ENCODE data around the gene ACE2. TPM values are rescaled to one million over a fixed set of nuclear protein-coding genes. Genes with fewer than 3 reads are reported as not detected.

Gene ACE2
- total RNA-seq, 1 experiment from 2014 or later: not detected

- H3K18ac ChIP-seq (ENCODE audit: insufficient read length, low read depth, low read length): no peak overlapping the region
- H3K79me1 ChIP-seq (ENCODE audit: insufficient read depth, low read depth, low read length, poor library complexity, severe bottlenecking): no peaks in the 10 kb centered on the region
- H3K27me3 ChIP-seq (ENCODE audit: insufficient read depth, low read length): no peaks in the 10 kb centered on the region
- no peaks in the 10 kb centered on the region for H3K23me2 ChIP-seq (ENCODE audit: insufficient read length, low read depth, low read length, poor library complexity, severe bottlenecking)
- no peaks in the 10 kb centered on the region for H3K79me2 ChIP-seq (ENCODE audit: insufficient read depth, low read length)
- H4K91ac ChIP-seq (ENCODE audit: insufficient read length, low read depth, low read length): no peak overlapping the region
- no peak for DNase-seq
- H3K4me1 Mint-ChIP-seq: peaks cover 0 to 4% of the 10 kb centered on the region in 2 experiments; a peak in 2 of 4 replicates
- no peak overlapping the region for H4K8ac ChIP-seq (replicated peaks; ENCODE audit: insufficient read length, low read depth, low read length)
- H3K14ac ChIP-seq (ENCODE audit: insufficient read depth, low read length): no peak overlapping the region; the same call in 1 of the 2 replicates
- no peak overlapping the region for H3K23ac ChIP-seq (ENCODE audit: insufficient read length, low read depth, low read length)
- no peak overlapping the region for H3K4ac ChIP-seq (ENCODE audit: low read depth, low read length)
- no peak overlapping the region for H3K9ac ChIP-seq (ENCODE audit: extremely low read depth, insufficient read length, low read length)
- no peak overlapping the region for H2AFZ ChIP-seq (ENCODE audit: low read length)
- no peaks in the 10 kb centered on the region for H3K9me3 Mint-ChIP-seq
- H3K27ac ChIP-seq (ENCODE audit: insufficient read length, low read depth, low read length): no peak overlapping the region
- H3K36me3 Mint-ChIP-seq (ENCODE audit: insufficient read depth in 1 of 3, low read depth in 3 of 3): no peaks in the 10 kb centered on the region
- no peaks in the 10 kb centered on the region for H4K20me1 ChIP-seq (ENCODE audit: control insufficient read depth, insufficient read depth, insufficient read length)
- H4K5ac ChIP-seq (ENCODE audit: insufficient read length, low read depth, low read length): no peak overlapping the region
- no peak overlapping the region for H2BK120ac ChIP-seq (ENCODE audit: low read depth, low read length, poor library complexity, severe bottlenecking)
- peaks cover 2% of the 10 kb centered on the region for H3K27me3 Mint-ChIP-seq (ENCODE audit: low read depth)
- no peak overlapping the region for H3K56ac ChIP-seq (ENCODE audit: insufficient read length, low read depth, low read length)
- H3T11ph ChIP-seq (ENCODE audit: low read length): no peak overlapping the region
- H3K9me3 ChIP-seq (ENCODE audit: control insufficient read depth, low read depth, low read length): no peaks in the 10 kb centered on the region
- no peak overlapping the region for H2BK15ac ChIP-seq (ENCODE audit: low read depth, low read length)
- TF ChIP-seq CTCF (conservative IDR thresholded peaks at IDR 0.05): no peak
- no peak overlapping the region for H2BK20ac ChIP-seq (ENCODE audit: low read depth, low read length, poor library complexity, severe bottlenecking)
- no peak overlapping the region; a peak in 1 of 7 replicates for H3K27ac Mint-ChIP-seq
- no CpG with 5 or more reads among the region's 8 CpGs for WGBS (ENCODE audit: extremely low coverage, insufficient read length, low lambda C conversion rate)
- H2AK5ac ChIP-seq (ENCODE audit: insufficient read length, low read length): no peak overlapping the region
- H2BK5ac ChIP-seq (ENCODE audit: insufficient read length, low read length): no peak overlapping the region
- H3K4me3 Mint-ChIP-seq: no peak overlapping the region
- no peaks in the 10 kb centered on the region for H3K4me1 ChIP-seq (ENCODE audit: insufficient read depth, low read length)
- no peak overlapping the region for H3K4me2 ChIP-seq (ENCODE audit: insufficient read depth, insufficient read length, low read length)
- H2BK12ac ChIP-seq (ENCODE audit: insufficient read length, low read depth, low read length): no peak overlapping the region
Observed at GRCh38 chrX:15549189-15550012, 51.4 kb downstream of the ACE2 start.

Measured in H9 (cell line).